Adrenal gland (tissue), 12 donors: ENCODE data around the gene SBF2. TPM values are rescaled to one million over a fixed set of nuclear protein-coding genes. Genes with fewer than 3 reads are reported as not detected.
"Not testable (repeated sequence)": the region's sequence is repeated elsewhere in the genome, so short reads cannot be mapped to it uniquely, and the experiment has no call there.

Experiments used
- DNase-seq, 7 donors: peaks; one replicate each; pipeline ENCODE4 v3.0.0-alpha.2; 2019 to 2020
- H3K27ac ChIP-seq, 5 donors: fragments of 200-600 bp; sonication (generic) in 4 of 5; 1 replicate in 3 of 5; 2 replicates in 2 of 5; pipeline versions ENCODE4 v1.5.1 to v1.8.0; 2016 to 2020; ENCODE audit warnings: mild to moderate bottlenecking in 1 of 5
- H3K27me3 ChIP-seq: fragments of 200-600 bp; 2 replicates; pipeline ENCODE4 v1.8.0; 2021
- H3K36me3 ChIP-seq, 2 donors: fragments of 200-600 bp; replicated peaks in 1 of 2; 1 replicate in 1 of 2; 2 replicates in 1 of 2; pipeline versions ENCODE4 v1.5.1 to v1.8.0; 2018 to 2022
- H3K4me1 ChIP-seq, 2 donors: fragments of 200-600 bp; replicated peaks in 1 of 2; 1 replicate in 1 of 2; 2 replicates in 1 of 2; pipeline versions ENCODE4 v1.5.1 to v1.8.0; 2018 to 2021
- H3K4me3 ChIP-seq, 4 donors: fragments of 200-600 bp; sonication (generic) in 3 of 4; one replicate each; pipeline ENCODE4 v1.5.1; 2016 to 2018
- H3K9me3 ChIP-seq, 3 donors: fragments of 200-600 bp; sonication (generic) in 1 of 3; replicated peaks in 1 of 3; 1 replicate in 2 of 3; 2 replicates in 1 of 3; pipeline versions ENCODE4 v1.5.1 to v1.8.0; 2016 to 2021
- POLR2A ChIP-seq, 2 donors: fragments of 450-650 bp; IDR thresholded peaks; one replicate each; pipeline ENCODE4 v1.6.1; 2017; ENCODE audit warnings: antibody characterized with exemption in 2 of 2, mild to moderate bottlenecking in 2 of 2, moderate library complexity in 1 of 2
- WGBS, 4 donors: extraction: QIAGEN DNeasy Blood & Tissue Kit in 2 of 4; methylation state at CpG; one replicate each; pipeline versions ENCODE4 v1.1.5 to v1.1.7; 2013 to 2017; 5-methylcytosine and 5-hydroxymethylcytosine counted together
- intact Hi-C, 2 donors: fragments of 100-400 bp; cut with DNase I; formaldehyde crosslinking; loops; one replicate each; pipeline versions ENCODE4 v1.14.1 to v1.15.0; 2022 to 2023
- polyA plus RNA-seq, 3 donors: library from polyadenylated mRNA; stranded (reverse); fragments of 200-250 nt in 2 of 3; fragments of 350-450 nt in 1 of 3; fragmentation: Illumina TruSeq in 1 of 3; extraction: RNeasy Lipid Tissue Mini Kit (QIAGEN cat#74804) in 1 of 3; gene quantifications; one replicate each; pipeline ENCODE4 v1.2.3, GENCODE V29; 2013 to 2014
- total RNA-seq, 9 donors: library from RNA; depleted of rRNA in 4 of 9; stranded (reverse); fragments of >200 nt in 4 of 9; fragments of 120-200 nt in 1 of 9; fragmentation: NEBNext Ultra II Directional in 1 of 9; extraction: Animal tissue kit (Norgen Biotek cat#: 25700) in 1 of 9; gene quantifications; one replicate each; pipeline versions ENCODE4 v1.1.0 to v1.2.4, GENCODE V29; 2013 to 2023
- TF ChIP-seq, protein P1 (sequence below), 6 experiments: fragments of 450-650 bp in 4 of 6; fragments of 200-600 bp in 2 of 6; sonication (generic) in 1 of 6; IDR thresholded peaks; 1 replicate in 5 of 6; 2 replicates in 1 of 6; pipeline versions ENCODE4 v1.5.1 to v1.8.0; 2016 to 2021; ENCODE audit warnings: antibody characterized with exemption in 6 of 6, mild to moderate bottlenecking in 2 of 6, moderate library complexity in 1 of 6
- donor health status: healthy with polysubstance abuse.
- donor health status: Bipolar disorder and iron deficiency.
- donor health status: DM: yes; HTN: yes; CAD: no.
- donor health status: DM: no; HTN: no; CAD: no.
- donor health status: DM: no; HTN: no; CAD: no.
- donor health status: DM: yes; HTN: yes; CAD: no.

SBF2 gene
- total and polyA plus RNA-seq, 12 donors, result 12.5 to 66.7 (median 38.0) TPM

GRCh38 chr11:10257478-10257877 lies 36.5 kb downstream of the SBF2 start:
- TF ChIP-seq POLR2A (IDR thresholded peaks at IDR 0.05), result no peak
- TF ChIP-seq, protein P1, sequence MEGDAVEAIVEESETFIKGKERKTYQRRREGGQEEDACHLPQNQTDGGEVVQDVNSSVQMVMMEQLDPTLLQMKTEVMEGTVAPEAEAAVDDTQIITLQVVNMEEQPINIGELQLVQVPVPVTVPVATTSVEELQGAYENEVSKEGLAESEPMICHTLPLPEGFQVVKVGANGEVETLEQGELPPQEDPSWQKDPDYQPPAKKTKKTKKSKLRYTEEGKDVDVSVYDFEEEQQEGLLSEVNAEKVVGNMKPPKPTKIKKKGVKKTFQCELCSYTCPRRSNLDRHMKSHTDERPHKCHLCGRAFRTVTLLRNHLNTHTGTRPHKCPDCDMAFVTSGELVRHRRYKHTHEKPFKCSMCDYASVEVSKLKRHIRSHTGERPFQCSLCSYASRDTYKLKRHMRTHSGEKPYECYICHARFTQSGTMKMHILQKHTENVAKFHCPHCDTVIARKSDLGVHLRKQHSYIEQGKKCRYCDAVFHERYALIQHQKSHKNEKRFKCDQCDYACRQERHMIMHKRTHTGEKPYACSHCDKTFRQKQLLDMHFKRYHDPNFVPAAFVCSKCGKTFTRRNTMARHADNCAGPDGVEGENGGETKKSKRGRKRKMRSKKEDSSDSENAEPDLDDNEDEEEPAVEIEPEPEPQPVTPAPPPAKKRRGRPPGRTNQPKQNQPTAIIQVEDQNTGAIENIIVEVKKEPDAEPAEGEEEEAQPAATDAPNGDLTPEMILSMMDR (IDR thresholded peaks at IDR 0.05), result no peak
- Histone ChIP-seq H3K9me3 (no peaks in the 10 kb centered on the region), H3K4me1 (peaks cover 5 to 12% of the 10 kb centered on the region in 2 donors), H3K27ac (no peak overlapping the region), H3K4me3 (no peak overlapping the region), H3K36me3 (no peaks in the 10 kb centered on the region), H3K27me3 (no peaks in the 10 kb centered on the region)
- WGBS, 4 donors, result 91 to 98% (median 97%) methylated on average over 4 of the region's 4 CpGs
- DNase-seq, result no peak
- intact Hi-C loops, result no loop called here

GRCh38 chr11:10255388-10256125 lies 38.5 kb downstream of the SBF2 start:
- WGBS, 4 donors, result 74 to 77% (median 75%) methylated on average over 3 of the region's 3 CpGs

DNA sequence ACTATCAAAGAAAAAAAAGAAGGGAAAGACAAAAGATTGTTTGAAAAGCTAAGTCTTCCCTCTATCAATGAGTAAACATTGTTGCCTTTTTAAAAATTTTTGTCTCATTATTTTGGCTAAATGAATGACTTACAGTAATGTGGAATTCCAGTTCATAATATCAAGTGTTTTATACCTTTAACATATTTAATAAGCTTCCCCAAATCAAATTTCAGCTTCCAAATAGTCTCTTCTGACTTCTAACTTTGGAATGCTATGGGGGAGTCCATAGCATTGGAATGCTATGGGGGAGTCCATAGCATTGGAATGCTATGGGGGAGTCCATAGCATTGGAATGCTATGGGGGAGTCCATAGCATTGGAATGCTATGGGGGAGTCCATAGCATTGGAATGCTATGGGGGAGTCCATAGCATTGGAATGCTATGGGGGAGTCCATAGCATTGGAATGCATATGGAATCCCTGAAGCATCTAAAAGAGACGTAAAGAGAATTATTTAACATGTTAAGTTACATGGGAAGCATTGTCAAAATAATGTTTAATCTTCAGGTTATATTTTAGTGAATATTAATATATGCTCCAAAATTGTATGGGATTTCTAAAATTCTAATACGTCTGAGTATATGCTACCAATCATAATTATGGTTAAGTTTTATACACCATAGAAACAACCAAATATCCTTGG lies 44.4 kb downstream of the SBF2 start:
- H3K27ac ChIP-seq, H3K4me3 ChIP-seq, DNase-seq, intact Hi-C loops, H3K27me3 ChIP-seq, H3K4me1 ChIP-seq, H3K36me3 ChIP-seq, H3K9me3 ChIP-seq: not testable (repeated sequence)
- 95 to 98% (median 98%) methylated on average over 2 of the region's 2 CpGs for WGBS, 4 donors

More at GRCh38 chr11:10255388-10256125, 38.5 kb downstream of the SBF2 start:
- H3K9me3 ChIP-seq, result no peaks in the 10 kb centered on the region
- intact Hi-C loops, result no loop called here
- TF ChIP-seq POLR2A (IDR thresholded peaks at IDR 0.05), result no peak
- TF ChIP-seq, protein P1 (IDR thresholded peaks at IDR 0.05), result no peak
- H3K4me3 ChIP-seq, result no peak overlapping the region
- peaks cover 5 to 12% of the 10 kb centered on the region in 2 donors for H3K4me1 ChIP-seq
- no peaks in the 10 kb centered on the region for H3K27me3 ChIP-seq
- no peaks in the 10 kb centered on the region for H3K36me3 ChIP-seq
- DNase-seq, result no peak
- H3K27ac ChIP-seq, result no peak overlapping the region

- Histone ChIP-seq H3K4me1 (no peaks in the 10 kb centered on the region), H3K27ac (no peak overlapping the region), H3K4me3 (no peak overlapping the region), H3K27me3 (no peaks in the 10 kb centered on the region), H3K36me3 (no peaks in the 10 kb centered on the region), H3K9me3 (no peaks in the 10 kb centered on the region)
- no peak for DNase-seq
- intact Hi-C loops, result no loop called here
- TF ChIP-seq, protein P1 (IDR thresholded peaks at IDR 0.05), result no peak
- no peak for TF ChIP-seq POLR2A (IDR thresholded peaks at IDR 0.05)
- WGBS, 4 donors, result 64 to 81% (median 80%) methylated on average over 2 of the region's 2 CpGs
Measured at GRCh38 chr11:10247011-10247410, 47.0 kb downstream of the SBF2 start.
